HG03066 (cell line): ENCODE measurements around the gene RAB23.

Experiments
- ATAC-seq: cut with Tn5 transposase; IDR thresholded peaks from one replicate; pipeline ENCODE4 v1.9.1; 2021; ENCODE audit warnings: low read depth; ENCODE audit not compliant: unreplicated experiment

RAB23 gene

GRCh38 chr6:57221936-57222742, at the start of gene RAB23:
TSS of gene RAB23 (minus strand) at chr6:57222307. CDS start at chr6:57210380, 11,927 bp downstream.
- peak; percentile 73 for ATAC-seq

- ATAC-seq, result no peak
Observed at GRCh38 chr6:57268294-57268640, 46.2 kb upstream of the RAB23 start.

- no peak for ATAC-seq
Observed at GRCh38 chr6:57267586-57268293, 45.6 kb upstream of the RAB23 start.

DNA sequence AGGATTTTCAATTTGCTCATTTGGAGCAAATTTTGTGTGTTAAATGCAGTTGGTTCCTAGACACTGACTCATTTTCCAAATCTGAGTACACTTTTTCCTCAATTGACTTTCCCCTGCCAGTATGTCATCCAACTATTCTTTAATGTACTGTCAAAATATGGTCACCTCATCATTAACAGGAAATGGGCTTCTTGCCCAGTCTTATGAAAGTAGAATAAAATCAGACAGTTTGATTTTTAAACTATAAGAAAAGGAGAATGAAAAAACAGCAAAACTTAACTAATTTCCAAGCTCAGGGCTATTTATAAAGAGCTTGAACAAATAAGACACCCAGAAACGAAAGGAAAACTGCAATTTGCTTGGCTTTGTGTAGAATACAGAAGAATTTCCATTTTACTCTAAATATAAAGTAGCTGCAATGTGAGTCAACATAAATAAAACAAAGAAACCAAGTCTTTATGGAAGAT, 43.7 kb upstream of the RAB23 start:
- no peak for ATAC-seq

DNA sequence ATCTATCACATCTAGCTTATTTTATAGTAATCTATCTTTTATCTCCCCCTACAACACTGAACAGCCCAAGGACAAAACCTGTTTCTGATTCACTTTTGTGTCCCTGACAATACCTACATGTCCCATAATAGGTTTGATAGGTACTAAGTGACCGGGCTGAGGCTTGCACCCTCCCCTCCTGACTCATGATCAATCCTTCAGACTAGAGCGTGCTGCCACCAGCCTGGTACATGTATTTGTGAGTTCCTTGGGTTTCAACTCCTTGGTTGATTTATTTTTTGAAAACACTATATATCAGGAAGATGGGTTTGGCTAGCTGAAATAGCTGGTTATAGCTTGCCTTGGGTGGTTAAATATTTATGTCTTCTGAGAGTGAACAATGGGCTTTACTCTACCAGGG, 41.6 kb upstream of the RAB23 start:
- no peak for ATAC-seq

DNA sequence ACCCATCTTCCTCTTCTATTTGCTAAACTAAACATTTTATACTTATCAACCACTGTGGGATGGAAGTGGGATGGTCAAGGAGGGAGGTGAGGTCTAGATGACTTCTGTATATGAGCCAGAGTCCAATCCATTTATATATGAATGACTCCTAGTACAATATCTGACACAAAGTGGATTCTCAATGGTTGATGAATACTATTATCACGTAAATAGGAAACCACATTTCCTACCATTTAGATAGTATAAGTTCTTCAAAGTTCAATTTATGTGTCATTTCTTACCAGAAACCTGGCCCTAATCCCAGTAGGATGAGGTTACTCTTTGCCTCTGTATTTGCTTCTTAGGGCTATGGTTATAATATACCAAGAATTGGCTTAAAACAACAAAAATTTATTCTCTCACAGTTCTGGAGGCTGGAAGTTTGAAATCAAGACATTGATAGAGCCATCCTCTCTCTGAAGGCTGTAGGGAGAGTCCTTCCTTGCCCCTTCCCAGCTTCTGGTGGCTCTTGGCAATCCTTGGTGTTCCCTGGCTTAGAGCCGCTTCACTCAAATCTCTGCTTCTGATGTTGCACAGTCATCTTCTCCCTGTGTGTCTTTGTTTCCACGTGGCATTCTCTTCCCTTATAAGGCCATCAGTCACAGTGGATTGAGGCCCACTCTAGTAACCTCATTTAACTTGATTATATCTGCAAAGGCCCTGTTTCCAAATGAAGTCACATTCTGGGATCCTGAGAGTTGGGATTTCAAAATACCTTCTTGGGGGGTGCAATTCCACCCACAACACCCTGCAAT, 41.0 kb upstream of the RAB23 start:
- ATAC-seq, result no peak

- ATAC-seq, result no peak
Observed at GRCh38 chr6:57262488-57262887, 40.4 kb upstream of the RAB23 start.

DNA sequence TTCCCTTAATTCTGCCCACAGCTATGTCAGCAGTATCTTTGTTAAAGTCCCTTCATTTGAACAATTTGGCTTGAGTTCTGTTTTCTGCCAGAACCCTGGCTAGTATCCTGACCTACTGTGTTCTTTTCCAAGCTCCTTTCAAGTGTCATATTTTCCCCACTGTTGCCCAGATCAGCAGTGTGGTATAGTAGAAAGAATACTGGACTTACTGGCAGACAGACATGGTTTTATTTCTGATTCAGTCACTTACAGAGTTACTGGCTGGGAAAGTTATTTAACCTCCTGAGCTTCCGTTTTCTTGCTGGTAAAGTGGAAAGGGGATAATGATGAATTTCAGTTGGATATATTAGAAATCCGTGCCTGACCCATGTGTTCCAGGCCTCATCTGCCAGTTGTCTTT, 39.8 kb upstream of the RAB23 start:
- ATAC-seq, result no peak

DNA sequence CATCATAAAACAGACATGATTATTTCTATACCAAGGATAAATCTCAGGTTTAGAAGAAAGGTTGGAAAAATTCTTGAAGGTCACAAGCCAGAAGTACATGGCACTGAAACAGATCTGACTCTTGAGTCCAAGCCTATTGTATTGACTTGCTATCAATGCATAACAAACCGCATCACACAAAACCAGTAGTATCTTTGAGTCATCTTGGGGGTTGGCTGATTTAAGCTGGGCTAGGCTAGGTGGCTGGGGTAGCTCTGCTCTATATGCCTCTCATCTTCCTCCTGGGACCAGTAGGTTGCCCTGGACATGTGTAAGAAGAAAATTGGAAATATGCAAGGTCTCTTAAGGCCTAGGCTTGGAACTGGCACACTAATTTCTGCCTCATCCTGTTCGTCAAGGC, 37.0 kb upstream of the RAB23 start:
- no peak for ATAC-seq

- no peak for ATAC-seq
Observed at GRCh38 chr6:57257911-57258541, 35.9 kb upstream of the RAB23 start.

- no peak for ATAC-seq
Observed at GRCh38 chr6:57256541-57256940, 34.4 kb upstream of the RAB23 start.

DNA sequence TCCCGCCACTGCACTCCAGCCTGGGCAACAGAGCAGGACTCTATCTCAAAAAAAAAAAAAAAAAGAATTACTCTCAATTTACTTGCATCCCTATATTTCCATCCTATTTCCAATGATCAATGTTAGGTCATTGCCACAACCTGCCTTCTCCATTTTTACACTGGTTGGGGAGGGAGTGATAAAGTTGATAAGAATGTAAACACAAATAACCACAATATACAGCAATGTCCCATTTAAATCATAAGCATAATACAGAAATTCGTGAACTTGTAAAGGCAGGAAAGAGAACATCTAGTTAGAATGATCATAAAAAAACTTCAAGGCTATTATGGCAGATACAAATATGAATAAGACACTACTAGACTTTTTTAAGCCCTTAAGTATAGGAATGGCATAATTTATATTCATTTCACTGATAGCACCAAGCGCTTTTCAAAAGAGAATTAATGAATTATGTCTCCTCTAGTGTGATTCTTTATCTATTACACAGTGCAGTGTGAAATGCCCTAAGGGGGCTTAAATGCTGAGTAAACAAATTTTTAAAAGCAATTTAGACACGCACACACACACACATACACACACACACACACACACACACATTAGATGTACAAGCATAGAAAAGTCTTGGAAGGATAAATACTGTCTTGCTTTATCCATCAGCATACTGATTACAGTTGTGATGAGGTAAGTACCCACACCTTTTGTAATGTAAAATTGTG, 33.5 kb upstream of the RAB23 start:
- no peak for ATAC-seq

DNA sequence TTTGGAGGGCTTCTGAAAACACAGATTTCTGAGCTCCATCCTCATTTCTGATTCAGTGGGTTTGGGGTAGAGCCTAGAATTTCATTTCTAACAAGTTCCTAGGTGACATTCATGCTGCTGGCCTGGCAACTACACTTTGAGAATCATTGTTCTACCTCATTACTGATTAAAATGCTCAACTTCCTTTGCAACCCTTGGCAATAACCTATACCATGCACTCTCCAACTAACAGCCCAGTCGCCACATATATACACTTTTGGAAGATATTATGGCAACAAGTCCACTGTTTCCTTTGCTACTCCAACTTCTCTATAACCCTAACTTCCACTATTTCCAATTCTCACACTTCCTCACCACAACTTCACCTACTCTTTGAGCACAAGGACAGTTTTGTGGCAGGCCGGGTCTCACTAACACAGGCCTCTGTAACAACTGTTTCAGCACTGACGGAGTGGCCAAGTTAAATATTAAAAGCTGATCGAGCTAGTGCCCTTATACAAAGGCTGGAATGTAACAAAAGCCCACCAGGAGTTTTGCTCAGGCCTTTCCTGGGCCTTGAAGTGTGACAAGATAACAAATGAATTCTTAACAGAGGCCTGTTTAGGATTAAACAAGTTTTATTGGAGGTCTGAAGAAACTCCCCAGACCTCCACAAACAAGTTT, 32.1 kb upstream of the RAB23 start:
- no peak for ATAC-seq

DNA sequence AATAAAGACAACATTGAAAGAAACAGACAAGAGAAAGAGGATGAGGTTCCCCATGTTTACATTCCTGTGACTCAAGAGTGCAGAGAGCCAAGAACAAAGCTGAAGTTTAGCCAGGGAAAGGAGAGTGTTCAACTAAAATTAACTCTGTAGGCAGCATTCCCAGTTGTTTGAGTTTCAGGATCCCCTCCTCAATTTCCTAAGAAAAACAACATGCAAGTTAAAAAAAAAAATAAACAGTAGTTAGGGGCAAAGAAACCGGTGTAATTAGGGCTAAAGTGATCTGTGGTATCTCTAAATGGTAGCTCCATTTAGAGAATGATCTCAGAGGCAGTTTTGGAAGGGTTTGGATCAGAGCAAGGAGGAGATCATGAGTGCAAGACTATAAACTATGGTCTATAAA, 30.9 kb upstream of the RAB23 start:
- ATAC-seq, result no peak

- no peak for ATAC-seq
Observed at GRCh38 chr6:57252137-57252536, 30.0 kb upstream of the RAB23 start.

DNA sequence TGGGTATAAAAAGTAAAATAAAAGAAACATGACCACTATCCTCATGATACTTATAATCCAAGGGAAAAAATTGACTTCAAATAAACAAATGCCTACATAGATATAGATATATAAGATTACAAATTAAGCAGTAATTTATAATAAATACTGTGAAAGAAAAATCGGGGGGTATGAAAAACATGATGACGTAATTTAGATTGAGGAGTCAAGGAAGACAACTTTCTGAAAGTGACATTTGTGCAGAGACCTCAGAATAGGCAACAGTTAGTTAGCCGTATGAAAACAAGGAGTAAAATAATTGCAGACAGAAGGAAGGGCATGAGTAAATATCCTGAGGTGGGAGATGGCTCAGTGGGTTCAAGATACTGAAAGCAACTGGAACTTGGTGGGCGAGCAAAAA, 28.2 kb upstream of the RAB23 start:
- ATAC-seq, result no peak

DNA sequence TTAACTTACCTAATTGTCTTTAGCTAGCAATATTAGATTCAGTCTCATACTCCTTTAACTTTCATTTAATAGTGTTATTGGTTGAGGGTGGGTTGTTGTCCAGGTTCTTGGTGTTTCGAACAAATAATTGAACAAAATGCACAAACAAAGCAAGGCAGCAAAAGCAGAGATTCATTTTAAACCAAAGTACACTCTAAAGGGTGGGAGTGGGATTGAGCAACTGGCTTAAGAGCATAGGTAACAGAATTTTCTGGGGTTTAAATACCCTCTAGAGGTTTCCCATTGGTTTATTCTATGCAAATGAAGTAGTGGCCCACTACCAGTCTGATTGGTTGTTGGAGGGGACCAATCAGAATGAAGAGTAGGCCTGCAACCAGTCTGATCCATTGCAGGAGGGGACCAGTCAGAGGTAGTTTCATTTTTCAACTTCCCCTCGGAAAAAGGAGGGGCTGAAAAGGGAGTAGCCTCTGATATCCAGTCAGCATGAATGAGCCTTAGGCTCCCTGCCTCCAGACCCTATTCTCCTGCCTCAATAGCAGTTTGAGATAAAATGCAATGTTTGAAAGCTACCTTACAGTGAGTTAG, 26.3 kb upstream of the RAB23 start:
- no peak for ATAC-seq

DNA sequence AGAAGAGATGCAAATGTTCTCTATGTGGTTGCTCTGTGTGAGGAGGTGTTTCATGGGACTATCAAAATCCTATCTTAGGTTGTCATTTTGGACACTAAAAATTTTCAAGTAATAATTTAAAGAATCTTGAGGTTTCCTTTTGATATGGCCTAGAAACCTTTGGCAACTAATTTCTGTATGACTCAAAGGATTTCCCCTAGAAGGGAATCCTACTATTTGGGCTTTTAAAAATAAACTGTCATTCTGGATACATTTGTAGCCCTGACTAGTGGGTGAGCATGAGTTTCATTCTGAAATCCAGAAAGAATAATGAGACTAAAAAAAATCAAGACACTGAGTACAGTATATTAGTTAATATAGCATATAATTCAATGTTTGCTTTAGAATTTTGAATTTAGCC, 25.5 kb upstream of the RAB23 start:
- no peak for ATAC-seq

DNA sequence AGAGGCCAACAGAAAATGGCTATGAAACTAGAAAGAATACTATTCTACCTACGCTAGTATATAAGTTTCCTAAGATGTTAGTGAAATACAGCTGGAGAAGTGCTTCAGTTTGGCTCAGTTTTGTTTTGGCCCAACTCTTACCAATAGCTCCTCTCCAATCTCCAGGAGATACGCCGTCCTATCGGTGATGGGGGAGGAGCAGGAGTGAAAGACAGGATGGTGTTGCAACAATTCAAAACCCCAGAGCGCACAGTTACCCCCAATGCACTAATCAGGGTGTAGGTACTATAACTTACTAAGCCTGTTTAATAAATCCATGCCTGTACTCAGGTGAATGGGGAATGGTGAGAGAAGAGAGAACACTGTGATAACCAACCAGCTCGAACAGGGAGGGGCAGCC, 24.2 kb upstream of the RAB23 start:
- no peak for ATAC-seq
